ENCODE data around the gene BTBD9.

DNA sequence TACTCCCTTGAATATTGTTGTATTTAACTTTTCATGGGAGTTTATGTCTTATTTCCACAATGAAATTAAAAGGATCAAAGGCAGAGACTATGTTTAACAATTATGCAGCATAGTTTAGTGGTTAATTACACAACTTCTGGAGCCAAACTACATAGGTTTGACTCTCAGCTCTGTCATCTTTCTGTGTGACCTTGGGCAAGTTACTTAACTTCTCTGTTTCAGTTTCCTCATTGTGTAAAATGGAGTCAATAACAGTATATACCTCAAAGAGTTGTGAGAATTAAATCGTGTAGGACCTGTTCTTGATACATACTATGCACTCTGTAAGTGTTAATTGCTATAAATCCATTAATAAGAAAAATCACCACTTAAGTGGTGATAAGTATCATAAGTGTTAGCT lies 48.3 kb downstream of the BTBD9 start:
- TF ChIP-seq, protein P1, sequence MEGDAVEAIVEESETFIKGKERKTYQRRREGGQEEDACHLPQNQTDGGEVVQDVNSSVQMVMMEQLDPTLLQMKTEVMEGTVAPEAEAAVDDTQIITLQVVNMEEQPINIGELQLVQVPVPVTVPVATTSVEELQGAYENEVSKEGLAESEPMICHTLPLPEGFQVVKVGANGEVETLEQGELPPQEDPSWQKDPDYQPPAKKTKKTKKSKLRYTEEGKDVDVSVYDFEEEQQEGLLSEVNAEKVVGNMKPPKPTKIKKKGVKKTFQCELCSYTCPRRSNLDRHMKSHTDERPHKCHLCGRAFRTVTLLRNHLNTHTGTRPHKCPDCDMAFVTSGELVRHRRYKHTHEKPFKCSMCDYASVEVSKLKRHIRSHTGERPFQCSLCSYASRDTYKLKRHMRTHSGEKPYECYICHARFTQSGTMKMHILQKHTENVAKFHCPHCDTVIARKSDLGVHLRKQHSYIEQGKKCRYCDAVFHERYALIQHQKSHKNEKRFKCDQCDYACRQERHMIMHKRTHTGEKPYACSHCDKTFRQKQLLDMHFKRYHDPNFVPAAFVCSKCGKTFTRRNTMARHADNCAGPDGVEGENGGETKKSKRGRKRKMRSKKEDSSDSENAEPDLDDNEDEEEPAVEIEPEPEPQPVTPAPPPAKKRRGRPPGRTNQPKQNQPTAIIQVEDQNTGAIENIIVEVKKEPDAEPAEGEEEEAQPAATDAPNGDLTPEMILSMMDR (IDR thresholded peaks at IDR 0.05), result no peak
- no peak for TF ChIP-seq POLR2A (IDR thresholded peaks at IDR 0.05)
